ENCODE data around the gene PITHD1.
A peak's percentile ranks its signal among the peaks of the same experiment; 100 is the strongest.
"Not testable (repeated sequence)": the region's sequence is repeated elsewhere in the genome, so short reads cannot be mapped to it uniquely, and the experiment has no call there.

Gene PITHD1

GRCh38 chr1:23825076-23825761 lies 47.0 kb downstream of the PITHD1 start, which contains the start of gene HMGCL:
Gene HMGCL (minus strand): TSS chr1:23825429. CDS start chr1:23825415, 14 bp downstream.
- DNase-seq (ENCODE audit: low read depth, low spot score), result peak; percentile 76

- DNase-seq (ENCODE audit: low read depth, low spot score), result no peak
These were observed 47.7 kb downstream of the PITHD1 start for GRCh38 chr1:23825762-23826522.

- not testable (repeated sequence) for DNase-seq (ENCODE audit: low read depth, low spot score)
These were observed 48.4 kb downstream of the PITHD1 start for GRCh38 chr1:23826590-23826989.

- DNase-seq (ENCODE audit: low read depth, low spot score), result no peak
These were observed 49.5 kb downstream of the PITHD1 start for GRCh38 chr1:23827717-23828116.

GRCh38 chr1:23834156-23834555 lies 55.9 kb downstream of the PITHD1 start:
- DNase-seq (ENCODE audit: low read depth, low spot score), result not testable (repeated sequence)

GRCh38 chr1:23836037-23836436 lies 57.8 kb downstream of the PITHD1 start:
- no peak for DNase-seq (ENCODE audit: low read depth, low spot score)
